Esophagus mucosa (tissue), 1 donor: ENCODE measurements around the gene ZCCHC14. TPM values are rescaled to one million over a fixed set of nuclear protein-coding genes. Genes with fewer than 3 reads are reported as not detected.

Experiments used
- ATAC-seq: fragments of 200-7000 bp; cut with Tn5 transposase; one replicate; pipeline ENCODE4 v1.9.1; 2020
- total RNA-seq: library from RNA; stranded (reverse); gene quantifications from one replicate; pipeline ENCODE4 v1.2.4, GENCODE V29; 2023
- donor health status: DM: yes; HTN: yes; CAD: no.

The ZCCHC14 gene
- total RNA-seq, 1 donor from 2014 or later = 11.4 TPM

DNA sequence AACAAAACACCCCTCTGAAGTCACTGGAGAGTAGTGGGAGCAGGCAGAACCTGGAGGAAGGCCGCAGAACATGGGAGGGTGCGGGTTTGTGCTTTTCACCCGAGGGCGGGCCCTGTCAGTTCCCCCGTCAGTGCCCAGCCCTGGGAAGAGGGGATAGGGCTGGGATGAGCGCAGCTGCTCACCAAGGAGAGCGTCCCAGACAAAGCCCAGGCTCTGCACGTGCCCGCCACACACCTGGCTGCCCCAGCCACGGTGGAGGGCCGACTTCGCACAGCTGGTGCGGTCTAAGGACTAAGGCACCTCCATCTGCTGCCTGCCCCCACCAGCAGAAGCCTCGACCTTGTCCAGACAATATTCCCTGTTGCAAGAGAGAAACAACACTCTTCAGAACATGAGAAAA, 39.5 kb downstream of the ZCCHC14 start:
- no peak for ATAC-seq

DNA sequence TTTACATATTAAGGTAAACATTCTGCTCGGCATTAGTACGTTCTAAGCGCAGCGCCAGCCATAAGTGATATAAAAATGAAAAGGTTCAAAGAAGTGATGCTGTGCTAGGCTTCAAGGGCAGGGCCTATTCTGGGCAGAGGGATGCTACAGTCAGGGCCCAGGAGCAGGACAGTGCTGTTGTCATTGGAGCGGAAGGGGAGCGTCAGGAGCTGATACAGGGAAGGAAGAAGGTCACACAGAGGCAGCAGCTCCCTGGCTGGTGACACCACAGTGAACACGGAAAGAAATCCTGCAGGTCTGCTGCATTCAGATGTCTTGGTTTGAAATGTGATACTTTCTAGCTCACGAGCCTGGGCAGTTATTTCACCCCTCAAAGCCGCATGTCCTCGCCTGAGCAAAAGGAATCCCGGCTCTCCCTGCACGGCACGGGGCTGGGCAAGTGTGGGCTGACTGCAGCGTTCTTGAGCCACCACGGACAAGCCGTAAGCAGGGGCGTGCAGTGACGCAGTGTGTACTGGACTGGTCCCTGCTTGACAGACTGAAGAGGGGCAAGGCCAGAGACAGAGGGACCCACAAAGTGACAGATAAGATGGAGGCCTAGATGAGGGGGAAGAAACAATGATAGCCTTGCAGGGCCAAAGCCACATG, 41.1 kb downstream of the ZCCHC14 start:
- peak; percentile 35 for ATAC-seq

DNA sequence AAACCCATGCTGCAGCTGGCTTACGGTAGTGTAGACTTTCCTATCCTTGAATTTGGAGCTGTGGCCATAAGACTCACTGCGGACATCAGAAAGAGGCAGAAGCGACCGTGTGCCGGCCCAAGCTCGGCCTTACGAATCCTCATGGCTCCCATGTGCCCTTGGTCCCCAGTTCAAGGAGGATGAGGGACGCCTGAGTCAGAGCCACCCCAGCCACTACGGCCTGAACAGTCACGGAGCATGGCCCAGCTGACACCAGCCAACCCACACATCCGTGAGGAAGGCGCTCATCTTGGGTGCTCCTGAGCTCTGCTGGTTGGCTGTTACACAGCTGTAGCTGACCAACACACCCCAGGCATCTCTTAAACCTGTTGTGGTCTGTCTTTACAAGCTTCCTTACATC, 44.0 kb downstream of the ZCCHC14 start:
- ATAC-seq = no peak

DNA sequence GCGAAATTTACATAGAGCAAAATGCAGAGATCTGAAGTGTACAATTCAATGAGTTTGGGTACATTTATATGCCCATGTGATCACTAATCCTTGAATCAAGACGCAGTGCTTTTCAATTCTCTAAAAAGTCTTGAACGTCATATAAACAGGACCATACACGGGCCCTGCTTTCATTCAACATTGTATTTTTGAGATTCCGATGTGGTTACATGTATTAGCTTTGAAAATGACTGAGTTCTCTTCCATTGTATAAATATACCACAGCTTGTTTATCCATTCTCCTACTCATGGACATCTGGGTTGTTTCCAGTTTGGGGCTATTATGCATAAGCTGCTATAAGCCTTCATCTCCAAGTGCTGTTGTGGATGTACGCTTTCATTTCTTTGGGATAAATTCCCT, 45.5 kb downstream of the ZCCHC14 start:
- ATAC-seq = no peak

DNA sequence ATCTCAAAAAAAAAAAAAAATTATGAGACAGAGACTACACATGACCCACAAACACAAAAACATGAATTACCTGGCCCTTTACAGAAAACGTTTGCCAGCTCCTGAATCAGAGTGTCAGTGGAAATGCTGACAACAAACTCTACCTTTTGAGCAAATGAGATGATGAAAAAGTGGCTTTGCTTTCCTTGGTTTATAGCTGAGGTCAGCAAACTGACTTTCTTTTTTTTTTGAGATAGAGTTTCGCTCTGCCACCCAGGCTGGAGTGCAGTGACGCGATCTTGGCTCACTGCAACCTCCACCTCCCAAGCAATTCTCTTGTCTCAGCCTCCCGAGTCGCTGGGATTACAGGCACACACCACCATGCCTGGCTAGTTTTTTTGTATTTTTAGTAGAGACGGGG, 46.3 kb downstream of the ZCCHC14 start:
- no peak for ATAC-seq

GRCh38 chr16:87445486-87445885, 47.3 kb downstream of the ZCCHC14 start:
- ATAC-seq = no peak

DNA sequence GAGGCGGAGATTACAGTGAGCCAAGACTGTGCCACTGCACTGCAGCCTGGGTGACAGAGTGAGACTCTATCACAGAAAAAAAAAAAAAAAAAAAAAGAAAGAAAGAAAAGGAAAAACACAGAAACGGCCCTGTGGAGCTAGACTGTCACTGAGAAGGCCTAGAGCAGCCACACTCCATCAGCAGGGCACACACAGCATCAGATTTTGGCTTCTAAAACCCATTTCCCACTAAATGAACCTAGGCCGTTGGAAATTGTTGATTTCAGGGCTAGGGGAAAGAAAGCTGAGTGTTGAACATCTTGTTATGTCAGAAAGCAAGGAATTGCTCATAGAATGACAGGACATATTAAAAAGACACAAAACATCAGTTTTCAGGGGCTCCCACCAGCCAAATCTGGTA, 48.9 kb downstream of the ZCCHC14 start:
- no peak for ATAC-seq

DNA sequence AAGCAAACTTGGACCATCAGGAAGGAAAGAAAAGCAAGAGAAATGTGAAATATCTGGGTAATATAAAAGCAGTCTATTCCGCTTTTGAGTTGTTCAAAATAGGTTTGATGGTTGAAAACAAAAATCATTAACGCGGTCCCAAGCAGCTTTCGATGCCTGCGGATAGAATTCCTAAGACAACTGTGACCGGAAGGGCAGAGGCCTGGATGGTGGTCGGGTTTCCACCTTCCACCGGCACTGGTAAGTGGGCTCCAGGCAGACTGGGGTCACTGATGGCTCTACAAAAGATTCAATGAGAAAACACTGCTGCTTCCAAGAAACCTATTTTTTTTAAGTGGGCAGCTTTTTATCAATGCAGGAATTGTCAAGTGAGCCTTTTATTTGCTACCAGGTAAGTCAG, 49.8 kb downstream of the ZCCHC14 start:
- no peak for ATAC-seq

DNA sequence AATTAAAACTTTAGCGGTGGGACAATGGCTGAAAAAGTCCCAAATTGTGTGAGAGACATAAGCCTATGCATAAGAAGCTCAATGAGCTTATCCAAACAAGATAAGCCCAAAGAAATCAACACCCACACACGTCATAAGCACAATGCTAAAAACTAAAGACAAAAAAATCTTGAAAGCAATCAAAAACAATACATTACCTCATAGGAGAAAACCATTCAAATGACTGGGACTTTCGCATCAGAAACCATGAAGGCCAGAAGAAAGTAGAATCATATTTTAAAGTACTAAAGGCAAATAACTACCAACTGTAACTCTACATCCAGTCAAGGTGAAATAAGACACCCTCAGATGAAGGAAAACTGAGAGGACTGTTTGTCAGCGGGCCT, 50.2 kb downstream of the ZCCHC14 start:
- ATAC-seq = no peak

DNA sequence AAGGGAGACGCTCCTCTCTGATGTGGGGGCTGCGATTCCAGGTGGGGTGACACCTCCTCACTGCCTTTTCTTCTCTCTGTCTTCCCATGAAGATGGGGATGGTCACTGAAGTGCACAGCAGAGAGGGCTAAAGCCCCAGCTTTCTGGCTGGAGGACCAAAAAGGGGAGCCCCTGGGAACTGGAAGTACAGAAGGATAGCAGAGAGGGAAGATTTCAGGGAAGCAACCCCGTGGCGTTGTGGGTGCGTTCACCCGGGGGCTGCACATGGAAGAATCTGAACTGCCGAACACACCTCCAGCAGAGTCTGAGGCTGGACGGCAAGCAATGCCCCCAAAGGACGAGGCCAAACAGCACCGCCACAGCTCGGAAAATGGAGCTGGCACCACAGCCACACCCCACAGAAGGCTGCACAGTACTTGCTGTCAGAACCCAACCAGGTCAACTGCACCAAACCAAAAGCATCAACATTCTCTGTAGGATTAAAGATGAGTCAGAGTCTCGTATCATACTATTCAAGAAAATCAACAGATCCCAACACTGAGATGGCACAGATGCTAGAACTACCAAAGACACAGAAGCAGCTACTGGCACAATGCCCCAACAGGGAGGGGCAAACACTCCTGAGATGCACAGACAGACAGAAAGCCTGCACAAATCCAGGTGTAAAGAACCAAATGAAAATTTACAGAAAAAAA, 50.8 kb downstream of the ZCCHC14 start:
- ATAC-seq = no peak

- ATAC-seq = no peak
These were observed 52.9 kb downstream of the ZCCHC14 start for GRCh38 chr16:87439926-87440325.

DNA sequence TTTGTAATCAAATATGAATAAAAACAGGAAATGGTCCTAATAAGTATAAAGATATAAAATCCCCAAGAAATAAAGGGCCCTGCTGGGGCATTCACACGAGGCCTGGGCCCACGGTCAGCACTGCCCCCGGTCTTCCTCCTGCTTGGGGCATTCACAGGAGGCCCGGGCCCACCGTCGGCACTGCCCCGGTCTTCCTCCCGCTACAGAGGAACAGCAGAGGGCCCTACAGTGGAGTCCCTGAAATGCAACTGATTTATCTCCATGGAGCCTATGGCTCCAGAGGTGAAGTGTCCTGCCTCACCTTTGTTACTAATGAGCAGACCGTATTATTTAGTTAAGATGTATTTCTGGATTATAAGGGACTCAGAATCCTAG, 54.2 kb downstream of the ZCCHC14 start:
- ATAC-seq = no peak

- no peak for ATAC-seq
These were observed 54.8 kb downstream of the ZCCHC14 start for GRCh38 chr16:87437911-87438610.

- no peak for ATAC-seq
These were observed 55.5 kb downstream of the ZCCHC14 start for GRCh38 chr16:87437327-87437726.

DNA sequence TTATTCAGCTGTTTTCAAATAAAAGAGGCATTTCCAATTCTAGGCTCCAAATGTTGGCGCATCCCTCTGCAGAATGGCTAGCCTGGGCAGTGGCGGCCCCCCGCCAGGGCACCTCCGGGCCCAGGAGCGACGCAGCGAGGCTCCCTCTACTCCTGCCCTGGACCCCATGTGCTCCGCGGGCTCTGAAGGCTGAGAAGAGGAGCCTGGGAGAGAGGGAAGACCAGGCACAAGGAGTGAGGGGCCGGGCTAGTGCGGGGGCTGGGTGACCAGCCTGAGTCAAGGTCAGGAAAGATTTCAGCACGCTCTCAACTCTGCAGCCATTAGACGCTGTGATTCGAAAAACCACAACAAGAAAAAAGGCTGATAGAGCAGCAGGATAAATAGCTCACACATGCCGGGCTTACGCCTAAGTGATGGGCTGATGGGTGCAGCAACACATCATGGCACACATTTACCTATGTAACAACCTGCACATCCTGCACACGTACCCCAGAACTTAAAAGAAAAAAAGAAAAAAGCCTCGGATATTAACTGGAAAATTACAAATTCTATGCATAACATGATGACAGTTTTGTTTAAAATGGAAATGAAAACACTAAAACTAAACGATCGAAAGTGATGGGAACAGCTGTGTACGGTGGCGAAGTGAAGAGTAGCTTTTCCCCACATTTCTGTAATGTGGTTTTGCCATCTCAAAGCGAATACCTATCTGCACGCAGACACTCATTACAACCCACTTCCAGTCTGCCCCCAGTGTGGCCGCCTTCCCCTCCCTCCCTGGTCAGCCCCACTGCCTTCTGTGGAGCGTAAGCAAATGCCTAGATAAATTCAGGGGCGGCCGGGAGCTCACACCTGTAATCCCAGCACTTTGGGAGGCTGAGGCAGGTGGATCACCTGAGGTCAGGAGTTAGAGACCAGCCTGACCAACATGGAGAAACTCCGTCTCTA, 56.3 kb downstream of the ZCCHC14 start:
- no peak for ATAC-seq

- peak; percentile 4 for ATAC-seq
These were observed 57.2 kb downstream of the ZCCHC14 start for GRCh38 chr16:87435372-87436224.

- ATAC-seq = no peak
These were observed 58.6 kb downstream of the ZCCHC14 start for GRCh38 chr16:87434146-87434667.

GRCh38 chr16:87432330-87432915, 60.4 kb downstream of the ZCCHC14 start:
- ATAC-seq = peak; percentile 37

- peak; percentile 84 for ATAC-seq
These were observed 60.9 kb downstream of the ZCCHC14 start for GRCh38 chr16:87431926-87432325.

GRCh38 chr16:87426423-87427215, 66.2 kb downstream of the ZCCHC14 start:
- no peak for ATAC-seq
